GM21390 (cell line): ENCODE data around the gene FGF23.

Experiments
- ATAC-seq: cut with Tn5 transposase; IDR thresholded peaks from one replicate; pipeline ENCODE4 v1.9.1; 2021; ENCODE audit not compliant: unreplicated experiment

Gene FGF23

DNA sequence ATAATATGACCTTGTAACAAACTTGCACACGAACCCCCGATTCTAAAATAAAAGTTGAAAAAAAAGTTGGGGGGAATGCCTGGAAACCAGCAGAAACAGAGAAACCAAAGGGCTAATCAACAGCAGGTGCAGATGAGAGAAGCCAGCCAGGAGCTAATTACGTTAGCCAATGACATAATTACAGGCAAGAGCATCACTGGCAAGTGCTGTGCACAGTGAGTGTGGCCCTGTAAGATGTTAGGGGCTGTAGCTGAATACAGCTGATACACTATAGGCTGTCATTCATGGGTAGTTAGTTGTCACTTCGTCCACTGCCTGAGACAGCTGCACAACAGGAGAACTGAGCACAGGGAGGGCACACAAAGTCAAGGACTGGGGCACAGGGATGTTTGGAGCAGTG is 7.3 kb upstream of the FGF23 start:
- no peak for ATAC-seq

DNA sequence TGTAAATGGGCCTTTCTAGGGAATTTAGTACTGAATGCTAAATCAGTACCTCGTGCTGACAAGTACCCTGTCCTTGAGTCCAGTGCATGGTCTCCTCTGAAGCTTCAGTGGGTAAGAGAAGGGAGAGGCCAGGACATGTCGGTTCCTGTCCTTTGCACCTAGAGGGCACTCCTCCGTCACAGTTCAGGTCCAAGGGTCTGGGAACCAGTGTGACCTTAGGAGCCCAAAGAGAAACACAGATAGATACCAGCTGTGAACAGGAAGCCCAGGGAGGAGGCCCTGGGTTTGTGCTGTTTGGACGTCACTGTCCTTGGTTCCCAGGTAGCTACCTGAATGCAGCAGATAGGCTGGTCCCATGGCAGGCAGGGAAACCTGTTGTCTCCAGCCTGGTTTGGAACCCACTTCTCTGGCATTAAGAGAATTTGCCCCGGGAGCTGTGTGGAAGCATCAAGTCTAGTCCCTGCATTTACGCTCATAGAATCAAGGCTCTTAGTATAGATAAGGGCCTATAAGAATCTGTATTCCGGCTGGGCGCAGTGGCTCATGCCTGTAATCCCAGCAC is 3.9 kb upstream of the FGF23 start:
- ATAC-seq = no peak

DNA sequence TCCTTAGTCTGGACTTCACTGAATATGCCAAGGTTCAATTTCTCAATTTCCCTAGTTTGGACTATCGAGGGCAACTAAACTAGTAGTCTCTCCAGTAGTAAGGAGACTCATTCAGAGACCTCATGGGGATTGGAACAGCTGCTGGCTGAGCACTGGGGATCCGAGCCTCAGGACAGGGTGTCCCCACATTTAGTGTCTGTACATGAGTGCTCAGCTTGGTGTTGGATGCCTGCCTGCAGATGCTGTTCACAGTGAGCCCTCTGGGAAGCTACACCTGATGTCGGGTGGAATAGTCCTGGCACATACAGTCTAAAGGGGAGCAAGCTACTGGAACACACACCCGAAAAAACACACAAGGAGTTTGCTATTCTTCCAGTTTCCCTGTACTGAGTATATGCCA is 820 bp upstream of the FGF23 start:
- no peak for ATAC-seq

DNA sequence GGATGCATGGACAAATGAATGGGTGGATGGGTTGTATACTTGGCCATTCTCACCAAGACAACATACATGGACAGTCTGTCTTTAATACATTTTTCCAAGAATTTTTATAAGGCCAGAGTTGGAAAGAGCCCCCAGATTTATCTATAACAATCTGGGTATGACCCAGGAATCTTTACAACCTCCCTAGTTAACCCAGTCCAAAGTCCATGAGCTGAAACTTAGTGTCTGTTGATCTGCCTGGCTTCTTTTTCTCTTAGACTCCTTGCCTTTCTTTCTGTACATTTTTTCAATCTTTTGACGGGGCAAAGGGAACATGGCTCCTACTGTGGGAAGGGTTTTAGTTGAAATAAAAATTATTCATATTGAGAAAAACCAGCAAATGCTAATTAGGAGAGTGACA is 740 bp downstream of the FGF23 start:
- no peak for ATAC-seq

DNA sequence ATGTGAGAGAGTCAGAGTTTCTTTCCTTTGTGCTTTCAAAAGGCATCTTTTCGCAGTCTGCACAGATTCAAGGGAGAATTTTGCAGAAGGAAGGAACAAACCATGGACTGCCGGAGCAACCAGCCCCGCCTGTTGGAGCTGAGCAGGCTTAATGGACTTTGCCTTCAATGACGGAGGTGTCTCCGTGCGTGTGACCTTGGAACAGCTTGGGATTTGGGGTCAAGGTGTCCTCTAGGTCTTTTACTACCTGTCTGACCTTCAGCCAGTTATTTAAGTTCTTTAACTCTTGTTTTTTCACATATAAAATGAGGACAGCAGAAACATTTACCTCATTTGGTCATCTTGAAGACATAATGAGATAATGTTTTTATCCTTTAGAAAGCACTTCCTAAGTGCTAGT is 4.1 kb downstream of the FGF23 start:
- ATAC-seq = no peak

DNA sequence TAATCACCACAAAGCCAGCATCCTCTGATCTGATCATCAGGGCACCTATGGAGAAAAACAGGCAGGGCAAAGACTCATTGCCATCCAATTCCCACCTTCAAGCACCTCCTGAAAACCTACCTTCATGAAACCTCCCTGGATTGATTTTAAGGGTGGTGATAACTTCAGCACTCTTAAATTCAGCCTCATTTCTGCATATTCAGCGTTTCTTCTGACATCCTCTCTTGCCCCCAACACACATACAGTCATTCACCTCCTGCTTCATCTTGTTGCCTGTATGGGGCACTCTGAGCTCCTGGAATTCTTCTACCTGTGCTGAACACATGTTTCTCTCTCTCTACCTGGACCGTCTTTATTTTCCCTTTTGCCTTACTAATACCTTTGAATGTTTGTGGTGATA is 6.9 kb downstream of the FGF23 start:
- no peak for ATAC-seq

DNA sequence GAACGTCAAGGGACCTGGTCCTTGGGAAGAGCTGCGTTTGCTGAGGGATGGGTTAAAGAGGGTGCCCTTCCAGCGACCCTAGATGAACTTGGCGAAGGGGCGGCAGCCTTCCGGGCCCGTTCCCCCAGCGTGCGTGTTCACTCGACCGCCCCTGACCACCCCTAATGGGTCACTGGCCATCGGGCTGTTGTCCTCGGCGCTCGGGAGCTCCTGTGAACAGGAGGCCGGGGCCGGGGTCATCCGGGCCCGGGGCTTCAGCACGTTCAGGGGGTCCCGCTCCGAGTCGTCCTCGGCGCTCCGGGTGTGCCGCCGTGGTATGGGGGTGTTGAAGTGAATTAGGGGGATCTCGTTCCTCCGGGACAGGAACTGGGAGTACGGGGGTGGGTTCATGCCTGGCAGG is 9.2 kb downstream of the FGF23 start:
- ATAC-seq = no peak

DNA sequence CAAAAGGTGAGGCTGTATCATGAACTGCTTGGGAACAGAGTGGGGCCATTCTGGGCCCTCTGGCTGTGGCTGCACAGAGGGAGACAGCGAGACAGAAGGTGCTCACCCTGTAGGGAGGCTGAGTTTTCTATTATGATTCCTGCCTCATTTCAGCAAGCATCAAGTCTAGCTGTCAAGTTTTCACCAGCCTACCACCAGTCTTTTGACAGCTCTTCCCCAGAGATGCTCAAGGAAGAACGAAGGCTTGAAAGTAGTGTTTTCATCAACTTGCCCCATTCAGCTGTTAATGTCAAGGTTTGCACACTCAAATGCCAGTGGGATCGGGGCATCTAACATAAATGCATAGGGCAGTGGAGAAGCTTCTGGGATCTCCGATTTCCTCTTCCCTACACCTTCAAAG is 10.0 kb downstream of the FGF23 start:
- no peak for ATAC-seq

DNA sequence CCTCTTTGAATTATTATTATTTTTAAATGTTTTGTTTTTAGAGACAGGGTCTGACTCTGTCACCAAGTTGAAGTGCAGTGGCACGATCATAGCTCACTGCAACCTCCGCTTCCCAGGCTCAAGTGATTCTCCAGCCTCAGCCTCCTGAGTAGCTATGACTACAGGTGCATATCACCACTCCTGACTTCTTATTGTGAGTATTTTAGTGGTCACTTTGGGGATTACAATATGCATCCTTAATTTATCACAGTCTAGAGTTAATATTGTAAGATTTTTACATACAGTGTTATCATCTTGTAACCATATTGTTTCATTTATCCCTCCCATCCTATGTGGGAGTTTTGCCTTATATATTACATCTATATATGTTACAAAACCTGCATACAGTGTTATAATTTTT is 13.4 kb downstream of the FGF23 start:
- no peak for ATAC-seq

DNA sequence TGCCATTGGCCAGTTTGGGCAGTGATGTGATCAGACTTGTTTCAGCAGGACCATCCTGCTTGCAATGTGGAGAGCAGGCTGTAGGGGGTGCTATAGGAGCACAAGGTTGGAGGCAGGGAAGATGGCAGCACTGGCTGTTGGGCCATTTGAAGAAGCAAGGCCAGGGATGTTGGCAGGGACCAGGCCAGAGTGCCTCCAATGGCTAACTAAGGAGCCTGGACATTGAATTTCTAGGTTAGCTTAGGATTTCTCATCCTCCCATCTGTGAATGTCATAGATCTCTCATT is 23.5 kb downstream of the FGF23 start:
- no peak for ATAC-seq

DNA sequence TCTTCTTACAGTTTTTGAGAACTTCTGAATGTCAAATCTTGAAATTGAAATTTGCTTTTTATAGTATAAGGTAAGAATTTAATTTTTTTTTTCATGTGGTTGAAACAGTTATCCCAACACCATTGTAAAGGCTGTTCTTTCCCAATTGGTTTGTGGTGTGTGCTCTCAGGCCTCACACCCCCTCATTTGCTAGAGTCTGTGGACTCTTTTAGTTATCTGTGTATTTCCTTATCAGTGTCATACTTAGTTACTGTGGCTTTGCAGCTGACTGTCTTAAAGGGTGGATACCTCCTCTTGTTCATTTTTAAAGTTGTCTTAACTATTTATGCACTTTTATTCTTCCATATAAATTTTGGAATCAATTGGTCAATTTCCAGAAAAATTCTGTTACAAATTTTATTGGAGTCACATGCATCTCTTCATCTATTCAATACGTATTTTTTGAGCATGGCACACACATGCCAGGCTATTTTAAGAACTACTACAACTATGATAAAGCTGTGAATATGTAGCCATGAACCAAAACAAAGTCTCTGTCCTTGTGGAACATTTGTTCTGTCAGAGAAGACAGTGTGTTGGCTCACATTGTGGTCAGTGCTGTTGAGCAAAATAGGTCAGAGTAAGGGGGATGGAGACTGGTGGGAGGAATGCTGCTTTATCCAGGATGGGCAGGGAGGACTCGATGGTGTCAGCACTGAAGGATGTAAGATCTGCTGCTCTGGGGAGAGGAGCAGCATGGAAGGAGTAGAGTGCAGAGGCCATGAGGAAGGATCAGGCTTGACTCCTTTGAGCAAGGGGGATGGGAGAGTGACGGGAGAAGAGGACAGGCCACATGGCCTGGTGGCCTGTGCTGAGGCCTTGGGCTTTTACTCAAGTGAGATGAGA is 24.1 kb downstream of the FGF23 start:
- ATAC-seq = no peak

DNA sequence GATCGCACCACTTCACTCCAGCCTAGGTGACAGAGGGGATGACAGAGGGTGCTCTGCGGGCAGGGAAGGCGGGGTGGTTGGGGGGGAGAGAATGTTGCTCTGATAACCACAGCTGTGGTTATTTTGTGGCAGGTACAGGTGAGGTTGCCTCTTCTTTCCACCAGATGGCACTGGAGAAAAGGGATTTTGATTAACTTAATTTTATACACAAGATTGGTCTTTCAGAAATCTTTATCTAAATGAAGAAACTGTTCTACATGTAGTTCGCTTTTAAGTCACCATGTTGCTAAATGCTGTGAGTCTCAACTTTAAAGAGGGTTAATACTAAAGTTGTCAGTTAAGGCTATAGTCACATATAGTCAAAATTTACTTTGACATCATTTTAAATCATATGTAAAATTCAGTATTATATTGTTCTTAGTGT is 25.7 kb downstream of the FGF23 start:
- no peak for ATAC-seq

DNA sequence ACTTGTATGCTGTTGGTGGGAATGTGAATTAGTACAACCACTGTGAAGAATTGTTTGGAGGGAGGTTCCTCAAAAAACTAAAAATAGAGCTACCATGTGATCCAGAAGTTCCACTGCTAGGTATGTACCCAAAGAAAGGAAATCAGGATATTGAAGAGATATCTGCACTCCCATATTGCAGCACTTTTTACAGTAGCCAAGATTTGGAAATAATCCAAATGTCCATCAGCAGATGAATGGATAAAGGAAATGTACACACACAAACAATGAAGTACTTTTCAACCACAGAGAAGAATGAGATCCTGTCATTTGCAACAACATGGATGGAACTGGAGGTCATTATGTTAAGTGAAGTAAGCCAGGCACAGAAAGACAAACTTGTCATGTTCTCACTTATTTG is 32.6 kb downstream of the FGF23 start:
- no peak for ATAC-seq

DNA sequence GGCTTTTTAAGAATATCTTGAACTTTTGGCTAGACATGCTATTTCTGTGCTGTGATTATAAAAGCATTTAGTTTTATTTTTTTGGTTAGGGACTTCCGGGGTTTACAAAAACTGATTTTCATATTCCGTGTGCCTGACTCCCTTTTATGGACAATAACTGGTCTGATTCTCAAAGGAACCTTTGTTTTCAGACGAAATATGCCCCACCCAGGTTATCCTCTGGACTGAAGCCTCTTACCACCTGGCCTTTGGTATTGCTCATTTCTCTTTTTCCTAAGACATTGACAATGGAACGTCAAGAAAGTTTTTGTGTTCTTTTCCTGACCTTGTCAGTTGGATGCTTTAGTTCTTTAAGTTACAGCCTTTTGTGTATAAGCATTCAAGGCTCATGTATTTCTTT is 47.7 kb downstream of the FGF23 start:
- ATAC-seq = no peak

DNA sequence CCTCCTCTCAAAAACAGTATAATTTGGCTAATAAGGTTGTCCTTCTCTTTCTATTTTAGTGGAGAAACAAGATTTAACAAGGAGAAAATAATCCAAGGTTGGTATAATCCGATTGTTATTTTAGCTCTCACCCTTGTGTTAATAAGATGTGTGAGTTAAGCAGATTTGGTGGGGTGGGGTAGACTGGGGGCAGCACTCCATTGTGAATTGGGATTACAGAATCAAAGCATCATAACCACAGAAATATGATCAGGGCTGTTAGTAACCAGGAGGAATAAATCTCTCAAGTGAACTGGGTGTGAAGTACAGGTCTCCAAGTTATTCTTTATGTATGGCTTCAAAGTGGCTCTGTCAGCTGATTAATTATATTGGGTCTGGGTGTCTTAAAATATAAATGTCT is 48.3 kb downstream of the FGF23 start:
- no peak for ATAC-seq

DNA sequence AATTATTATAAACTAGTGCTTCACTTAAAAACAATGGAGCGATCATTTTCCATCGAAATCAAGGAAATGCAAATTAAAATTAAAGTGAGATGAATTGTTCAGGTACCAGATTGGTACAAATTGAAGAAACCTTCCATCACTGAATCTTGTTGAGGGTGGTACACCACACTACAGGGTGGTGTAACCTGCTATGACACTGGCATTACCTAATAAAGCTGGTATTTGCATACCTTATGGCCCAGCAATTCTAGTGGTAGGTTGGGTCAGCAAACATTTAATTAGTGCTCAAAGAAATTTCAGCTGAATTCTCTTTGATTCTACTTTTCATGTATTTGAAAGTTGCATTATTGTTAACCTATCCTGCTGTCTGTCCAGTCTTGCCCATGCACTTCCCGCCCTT is 49.3 kb downstream of the FGF23 start:
- no peak for ATAC-seq

DNA sequence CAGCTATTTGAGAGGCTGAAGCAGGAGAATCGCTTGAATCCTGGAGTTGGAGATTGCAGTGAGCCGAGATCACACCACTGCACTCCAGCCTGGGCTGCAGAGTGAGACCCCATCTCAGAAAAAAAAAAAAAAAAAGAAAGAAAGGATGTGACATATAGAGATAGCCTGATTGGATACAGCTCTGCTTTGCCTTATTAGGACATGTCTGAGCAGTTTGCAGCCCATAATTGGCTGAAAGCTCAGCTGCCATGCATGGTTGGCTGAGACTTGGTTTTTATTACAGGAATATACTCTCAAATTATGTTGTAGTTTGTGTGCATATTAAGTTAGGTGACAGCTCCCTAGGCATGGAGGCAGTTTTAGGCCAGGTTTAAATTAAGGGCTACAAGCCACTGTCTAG is 52.2 kb downstream of the FGF23 start:
- no peak for ATAC-seq

DNA sequence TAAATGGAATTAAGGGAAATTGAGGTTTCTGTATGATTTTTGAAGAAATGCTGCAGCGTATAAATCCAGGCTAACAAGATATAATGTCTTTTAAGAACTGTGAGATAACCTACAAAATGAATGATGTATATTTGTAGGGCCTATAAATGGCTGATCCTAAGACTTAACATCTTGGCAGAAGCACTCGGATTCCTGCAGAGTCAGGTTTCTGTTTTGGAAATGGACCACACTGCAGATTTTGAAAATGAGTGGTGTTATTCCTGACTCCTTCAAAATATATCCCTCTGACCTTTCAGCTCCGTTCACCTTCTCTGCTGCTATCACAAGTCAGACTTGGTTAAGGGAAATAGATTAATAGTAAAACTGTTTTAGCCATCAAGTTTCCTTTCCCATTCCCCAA is 53.5 kb downstream of the FGF23 start:
- ATAC-seq = no peak

DNA sequence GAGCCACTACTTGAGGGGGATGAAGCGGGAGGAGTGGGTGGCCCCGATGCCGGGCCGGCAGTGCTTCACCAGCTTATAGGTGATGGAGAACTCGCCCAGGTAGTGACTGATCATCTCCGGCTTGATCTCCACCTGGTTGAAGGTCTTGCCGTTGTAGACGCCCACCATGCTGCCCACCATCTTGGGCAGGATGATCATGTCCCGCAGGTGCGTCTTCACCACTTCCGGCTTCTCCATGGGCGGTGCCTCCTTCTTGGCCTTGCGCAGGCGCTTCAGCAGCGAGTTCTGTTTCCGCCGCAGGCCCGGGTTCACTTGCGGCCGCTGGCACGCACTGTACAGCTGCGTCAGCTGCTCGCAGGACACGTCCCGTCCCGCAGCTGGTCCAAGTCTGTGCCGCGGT is 55.1 kb downstream of the FGF23 start:
- ATAC-seq = no peak

DNA sequence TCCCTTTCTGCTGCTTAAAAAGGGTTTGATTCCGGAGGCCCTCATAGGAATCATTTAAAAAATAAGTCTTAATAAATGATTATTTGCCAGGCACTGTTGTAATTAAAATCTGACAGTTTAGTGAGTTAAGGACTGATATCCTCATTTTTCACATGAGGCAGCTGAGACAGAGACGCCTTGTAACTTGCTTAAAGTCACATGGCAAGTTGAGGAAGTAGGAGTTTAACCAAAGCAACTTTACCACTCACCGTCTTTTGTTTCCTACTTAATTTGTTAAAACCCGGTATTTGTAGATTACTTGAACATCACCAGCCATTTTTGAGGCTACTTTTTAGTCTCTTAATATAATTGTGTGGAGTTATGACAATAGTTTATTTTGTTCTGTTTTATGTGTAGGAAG is 56.1 kb downstream of the FGF23 start:
- no peak for ATAC-seq

DNA sequence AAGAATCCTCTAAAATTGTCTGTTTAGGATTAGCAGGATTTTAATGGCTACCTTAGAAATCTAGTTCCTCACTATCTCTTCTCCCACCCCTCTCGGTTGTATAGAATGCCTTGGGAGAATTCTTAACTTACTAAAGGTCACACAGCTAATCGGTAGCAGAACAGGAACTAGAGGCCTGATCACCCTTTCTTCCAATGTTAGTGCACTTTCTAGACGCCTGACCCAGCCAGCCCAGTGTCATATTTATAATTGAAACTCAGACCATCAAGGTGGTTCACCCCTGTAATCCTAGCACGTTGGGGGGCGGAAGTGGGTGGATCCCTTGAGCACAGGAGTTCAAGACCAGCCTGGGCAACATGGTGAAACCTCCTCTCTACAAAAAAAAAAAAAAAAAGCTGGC is 56.8 kb downstream of the FGF23 start:
- no peak for ATAC-seq

DNA sequence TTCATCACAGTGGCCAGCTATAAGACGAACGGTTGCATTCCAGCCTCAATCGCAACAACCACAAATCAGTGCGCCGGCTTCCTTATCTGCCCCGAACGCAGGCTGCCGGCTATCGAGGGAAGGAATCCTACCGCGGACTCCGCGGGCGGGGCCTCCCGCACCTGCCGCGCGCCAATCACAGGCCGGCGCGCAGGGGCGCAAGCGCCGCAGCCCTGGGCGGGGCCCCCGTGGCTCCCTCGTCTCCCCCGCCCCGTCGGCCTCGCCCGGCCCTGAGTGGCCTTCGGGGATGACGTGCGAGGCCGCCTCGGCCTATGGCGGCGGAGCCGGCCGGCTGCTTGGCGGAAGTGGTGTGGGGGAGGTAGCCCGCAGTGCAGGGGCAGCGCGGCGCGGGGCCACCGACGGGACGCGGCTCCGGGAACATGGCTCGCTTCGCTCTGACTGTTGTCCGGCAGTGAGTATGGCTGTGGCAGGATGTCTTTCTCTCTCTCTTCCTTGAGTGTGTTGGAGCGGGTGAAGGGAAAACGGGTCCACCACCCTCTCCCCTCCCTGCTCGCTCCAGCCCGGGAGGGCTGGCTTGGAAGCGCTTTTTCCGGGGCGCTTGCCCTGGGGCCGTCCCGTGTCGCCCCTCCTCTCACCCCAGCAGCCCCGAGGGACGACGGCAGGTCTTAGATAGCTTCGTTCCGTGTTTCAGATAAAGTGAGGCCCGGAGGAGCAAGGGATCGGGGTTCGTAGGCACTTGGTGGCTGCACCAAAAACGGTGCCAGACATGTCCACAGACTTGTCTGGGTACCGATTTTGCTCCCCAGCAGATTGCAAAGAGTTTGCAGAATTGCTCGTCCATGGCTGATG is 58.4 kb downstream of the FGF23 start, which contains the start of gene TIGAR:
TSS of gene TIGAR (plus strand) at position 361 of the 849 bp plus-strand sequence. CDS start at position 420, 59 bp downstream.
- peak; percentile 95 for ATAC-seq
